ENCODE data around the gene DCUN1D1.
A peak's percentile ranks its signal among the peaks of the same experiment; 100 is the strongest.

DCUN1D1 gene

DNA sequence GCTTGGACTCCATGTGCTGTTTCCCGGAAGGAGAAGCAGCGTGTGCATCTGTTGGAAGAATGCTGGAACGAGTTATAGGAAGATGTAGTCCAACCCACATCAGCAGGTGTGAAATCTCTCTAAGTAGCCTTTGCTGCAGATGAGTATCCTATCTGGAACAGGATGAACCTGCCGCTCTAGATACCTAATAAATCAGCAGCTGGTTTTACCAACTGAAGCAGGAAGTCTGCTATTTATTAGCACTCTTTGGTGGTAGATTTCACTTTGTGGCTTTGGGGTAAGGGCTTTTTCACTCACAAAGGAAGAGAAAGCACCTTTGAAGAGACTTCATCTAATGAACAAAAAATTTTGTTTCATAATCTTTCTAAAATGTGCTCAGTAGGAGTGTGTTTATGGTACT lies 66.4 kb downstream of the DCUN1D1 start:
- no peaks in the 10 kb centered on the region for H3K27me3 ChIP-seq (ENCODE audit: low read length)
- peaks cover 15% of the 10 kb centered on the region for H3F3A ChIP-seq (ENCODE audit: insufficient read depth)
- no peak overlapping the region for H3K4me3 ChIP-seq (ENCODE audit: insufficient read depth, low read length, poor library complexity, severe bottlenecking)
- TF ChIP-seq, protein P1, sequence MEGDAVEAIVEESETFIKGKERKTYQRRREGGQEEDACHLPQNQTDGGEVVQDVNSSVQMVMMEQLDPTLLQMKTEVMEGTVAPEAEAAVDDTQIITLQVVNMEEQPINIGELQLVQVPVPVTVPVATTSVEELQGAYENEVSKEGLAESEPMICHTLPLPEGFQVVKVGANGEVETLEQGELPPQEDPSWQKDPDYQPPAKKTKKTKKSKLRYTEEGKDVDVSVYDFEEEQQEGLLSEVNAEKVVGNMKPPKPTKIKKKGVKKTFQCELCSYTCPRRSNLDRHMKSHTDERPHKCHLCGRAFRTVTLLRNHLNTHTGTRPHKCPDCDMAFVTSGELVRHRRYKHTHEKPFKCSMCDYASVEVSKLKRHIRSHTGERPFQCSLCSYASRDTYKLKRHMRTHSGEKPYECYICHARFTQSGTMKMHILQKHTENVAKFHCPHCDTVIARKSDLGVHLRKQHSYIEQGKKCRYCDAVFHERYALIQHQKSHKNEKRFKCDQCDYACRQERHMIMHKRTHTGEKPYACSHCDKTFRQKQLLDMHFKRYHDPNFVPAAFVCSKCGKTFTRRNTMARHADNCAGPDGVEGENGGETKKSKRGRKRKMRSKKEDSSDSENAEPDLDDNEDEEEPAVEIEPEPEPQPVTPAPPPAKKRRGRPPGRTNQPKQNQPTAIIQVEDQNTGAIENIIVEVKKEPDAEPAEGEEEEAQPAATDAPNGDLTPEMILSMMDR (IDR thresholded peaks at IDR 0.05; ENCODE audit: insufficient read depth, low read length, poor library complexity, severe bottlenecking) = no peak
- TF ChIP-seq EZH2phosphoT487 (conservative IDR thresholded peaks at IDR 0.05; ENCODE audit: low read length) = no peak
- no peaks in the 10 kb centered on the region for H3K79me2 ChIP-seq (ENCODE audit: insufficient read depth, low read length)
- no peak overlapping the region for H3K9ac ChIP-seq (ENCODE audit: low read length)
- H2AFZ ChIP-seq (ENCODE audit: low read depth, low read length, severe bottlenecking) = no peak overlapping the region
- no peaks in the 10 kb centered on the region for H3K9me2 ChIP-seq (replicated peaks; ENCODE audit: insufficient read depth, low read length)
- peak overlapping the region; percentile 52; the same call in 1 of the 2 replicates for H3K27ac ChIP-seq (ENCODE audit: low read depth, low read length)
- peaks cover 17% of the 10 kb centered on the region; the same call in 1 of the 2 replicates for H3K36me3 ChIP-seq (ENCODE audit: low read length)
- no peaks in the 10 kb centered on the region for H3K9me3 ChIP-seq (ENCODE audit: insufficient read depth, low read length)
- peak overlapping the region; percentile 21 for H3K4me2 ChIP-seq (ENCODE audit: low read depth, low read length, poor library complexity, severe bottlenecking)
- no peaks in the 10 kb centered on the region for H4K20me1 ChIP-seq (ENCODE audit: low read depth, low read length)

DNA sequence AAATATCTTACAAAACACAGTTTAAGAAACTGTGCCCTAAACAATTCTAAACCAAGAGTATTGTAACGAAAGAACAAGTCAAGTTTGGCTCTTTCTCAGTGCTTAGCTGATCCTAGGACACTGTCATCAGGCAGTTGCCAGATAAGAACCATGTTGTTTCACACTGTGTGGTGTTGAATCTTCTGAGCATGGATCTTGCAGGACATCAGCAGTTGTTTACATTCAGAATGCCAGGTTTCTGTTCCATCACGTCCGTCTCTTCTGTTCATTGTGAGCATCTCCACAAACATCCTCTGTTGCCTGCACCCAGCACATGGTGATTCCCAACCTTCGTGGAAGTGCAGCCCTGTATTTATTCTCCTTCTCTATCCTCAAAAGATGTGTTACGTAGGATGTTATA lies 67.9 kb downstream of the DCUN1D1 start:
- TF ChIP-seq EZH2phosphoT487 (conservative IDR thresholded peaks at IDR 0.05; ENCODE audit: low read length) = no peak
- TF ChIP-seq, protein P1 (IDR thresholded peaks at IDR 0.05; ENCODE audit: insufficient read depth, low read length, poor library complexity, severe bottlenecking) = no peak
- Histone ChIP-seq H3F3A (ENCODE audit: insufficient read depth) (peaks cover 22% of the 10 kb centered on the region), H3K9me3 (ENCODE audit: insufficient read depth, low read length) (no peaks in the 10 kb centered on the region), H3K27me3 (ENCODE audit: low read length) (no peaks in the 10 kb centered on the region), H3K9me2 (replicated peaks; ENCODE audit: insufficient read depth, low read length) (no peaks in the 10 kb centered on the region), H3K4me2 (ENCODE audit: low read depth, low read length, poor library complexity, severe bottlenecking) (no peak overlapping the region), H2AFZ (ENCODE audit: low read depth, low read length, severe bottlenecking) (no peak overlapping the region), H3K9ac (ENCODE audit: low read length) (no peak overlapping the region), H4K20me1 (ENCODE audit: low read depth, low read length) (no peaks in the 10 kb centered on the region), H3K27ac (ENCODE audit: low read depth, low read length) (no peak overlapping the region), H3K4me3 (ENCODE audit: insufficient read depth, low read length, poor library complexity, severe bottlenecking) (no peak overlapping the region), H3K36me3 (ENCODE audit: low read length) (peaks cover 17% of the 10 kb centered on the region; the same call in 1 of the 2 replicates), H3K79me2 (ENCODE audit: insufficient read depth, low read length) (no peaks in the 10 kb centered on the region)

DNA sequence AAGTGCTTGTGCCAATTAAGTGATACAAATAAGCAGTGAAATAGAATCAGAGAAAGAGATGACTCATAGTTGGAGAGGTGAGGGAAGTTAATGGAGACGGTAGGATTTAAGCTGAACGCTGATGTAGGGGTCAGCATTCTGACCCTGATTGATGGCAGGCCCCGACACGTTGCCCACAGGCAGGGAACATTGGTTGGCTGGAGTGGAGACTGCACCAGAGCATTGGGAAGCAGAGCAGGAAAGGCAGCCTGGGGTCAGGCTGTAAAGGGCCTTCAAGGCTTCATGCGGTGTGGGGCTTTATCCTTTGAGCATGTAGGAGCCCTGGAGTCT lies 68.6 kb downstream of the DCUN1D1 start:
- Histone ChIP-seq H3K27ac (ENCODE audit: low read depth, low read length) (no peak overlapping the region), H4K20me1 (ENCODE audit: low read depth, low read length) (no peaks in the 10 kb centered on the region), H3K4me2 (ENCODE audit: low read depth, low read length, poor library complexity, severe bottlenecking) (no peak overlapping the region), H3K79me2 (ENCODE audit: insufficient read depth, low read length) (no peaks in the 10 kb centered on the region), H3F3A (ENCODE audit: insufficient read depth) (peaks cover 26% of the 10 kb centered on the region), H3K4me3 (ENCODE audit: insufficient read depth, low read length, poor library complexity, severe bottlenecking) (no peak overlapping the region), H3K36me3 (ENCODE audit: low read length) (peaks cover 17% of the 10 kb centered on the region; the same call in 1 of the 2 replicates), H3K9me3 (ENCODE audit: insufficient read depth, low read length) (no peaks in the 10 kb centered on the region), H3K9me2 (replicated peaks; ENCODE audit: insufficient read depth, low read length) (no peaks in the 10 kb centered on the region), H3K27me3 (ENCODE audit: low read length) (no peaks in the 10 kb centered on the region), H3K9ac (ENCODE audit: low read length) (no peak overlapping the region), H2AFZ (ENCODE audit: low read depth, low read length, severe bottlenecking) (no peak overlapping the region)
- TF ChIP-seq, protein P1 (IDR thresholded peaks at IDR 0.05; ENCODE audit: insufficient read depth, low read length, poor library complexity, severe bottlenecking) = no peak
- no peak for TF ChIP-seq EZH2phosphoT487 (conservative IDR thresholded peaks at IDR 0.05; ENCODE audit: low read length)

Measured in SU-DHL-6 (cell line).